Stomach smooth muscle (tissue), 2 donors: ENCODE measurements around the gene LNX1.
"Not testable (repeated sequence)": the region's sequence is repeated elsewhere in the genome, so short reads cannot be mapped to it uniquely, and the experiment has no call there.

Source experiments
- H3K27ac ChIP-seq: one replicate; pipeline ENCODE4 v1.7.0; 2013; ENCODE audit warnings: mild to moderate bottlenecking, low read length, inconsistent platforms
- H3K27me3 ChIP-seq, 2 donors: one replicate each; pipeline ENCODE4 v1.7.0; 2013; ENCODE audit warnings: low read length in 2 of 2; ENCODE audit not compliant: insufficient read depth in 2 of 2, control insufficient read depth in 1 of 2
- H3K36me3 ChIP-seq, 2 donors: one replicate each; pipeline ENCODE4 v1.7.0; 2013; ENCODE audit warnings: low read length in 2 of 2; ENCODE audit not compliant: control insufficient read depth in 2 of 2, insufficient read depth in 2 of 2
- H3K4me1 ChIP-seq: one replicate; pipeline ENCODE4 v1.7.0; 2013; ENCODE audit warnings: low read length; ENCODE audit not compliant: control insufficient read depth, insufficient read depth
- H3K4me3 ChIP-seq, 2 donors: one replicate each; pipeline ENCODE4 v1.7.0; 2013; ENCODE audit warnings: low read length in 2 of 2
- H3K9ac ChIP-seq, 2 donors: one replicate each; pipeline ENCODE4 v1.7.0; 2013; ENCODE audit warnings: low read length in 2 of 2, mild to moderate bottlenecking in 1 of 2
- H3K9me3 ChIP-seq, 2 donors: one replicate each; pipeline ENCODE4 v1.7.0; 2013; ENCODE audit warnings: low read length in 2 of 2; ENCODE audit not compliant: control insufficient read depth in 2 of 2
- donor health status: healthy.
- donor health status: Pancreatic carcinoma.

The LNX1 gene

DNA sequence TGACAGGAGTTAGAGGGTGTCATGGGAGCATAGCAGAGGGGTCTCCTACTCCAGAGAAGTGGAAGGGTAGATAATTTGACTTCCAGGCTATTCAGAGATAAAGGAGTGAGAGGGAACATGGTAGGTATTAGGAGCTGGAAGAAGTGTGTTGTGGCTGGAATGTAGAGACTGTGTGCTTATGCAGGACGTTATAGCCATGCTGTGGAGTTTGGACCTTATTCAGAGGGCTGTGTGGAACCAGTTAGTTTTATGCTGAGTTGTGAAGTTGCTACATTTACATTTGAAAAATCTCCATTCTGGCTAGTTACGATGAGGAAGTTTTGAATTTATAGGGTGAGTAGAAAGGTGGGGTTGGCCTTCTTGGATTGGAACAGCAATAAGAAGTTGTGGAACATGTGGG is 146.3 kb downstream of the LNX1 start:
- Histone ChIP-seq H3K27ac (no peak overlapping the region), H3K9ac (no peak overlapping the region), H3K36me3 (peaks cover 12 to 18% of the 10 kb centered on the region in 2 donors), H3K27me3 (no peaks in the 10 kb centered on the region), H3K4me1 (no peaks in the 10 kb centered on the region), H3K4me3 (no peak overlapping the region), H3K9me3 (no peaks in the 10 kb centered on the region)

- no peak overlapping the region for H3K27ac ChIP-seq
- no peaks in the 10 kb centered on the region for H3K9me3 ChIP-seq
- peaks cover 12 to 20% of the 10 kb centered on the region in 2 donors for H3K36me3 ChIP-seq
- H3K4me1 ChIP-seq = no peaks in the 10 kb centered on the region
- no peaks in the 10 kb centered on the region for H3K27me3 ChIP-seq
- H3K4me3 ChIP-seq = no peak overlapping the region
- H3K9ac ChIP-seq = no peak overlapping the region
Observed at GRCh38 chr4:53441564-53441963, 149.7 kb downstream of the LNX1 start.

DNA sequence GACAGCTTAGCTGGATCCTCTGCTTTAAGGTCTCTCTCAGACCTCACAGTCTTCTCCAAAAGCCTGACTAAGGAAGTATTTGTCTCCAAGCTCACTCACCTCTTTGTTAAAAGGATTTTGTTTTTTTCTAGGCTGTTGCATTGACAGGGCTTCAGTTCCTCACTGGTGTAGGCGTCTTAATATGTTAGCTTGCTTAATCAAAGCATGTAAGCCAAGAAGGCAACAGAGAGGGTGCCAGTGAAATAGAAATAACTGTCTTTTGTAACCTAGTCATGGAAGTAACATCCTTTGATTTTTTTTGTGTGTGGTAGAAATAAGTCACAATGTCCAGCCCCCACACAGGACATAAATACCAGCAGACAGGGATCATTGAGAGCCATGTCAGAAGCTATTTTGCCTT is 155.0 kb downstream of the LNX1 start:
- H3K36me3 ChIP-seq = peaks cover 2 to 5% of the 10 kb centered on the region in 2 donors
- no peak overlapping the region for H3K4me3 ChIP-seq
- H3K27ac ChIP-seq = no peak overlapping the region
- no peaks in the 10 kb centered on the region for H3K27me3 ChIP-seq
- H3K9ac ChIP-seq = no peak overlapping the region
- no peaks in the 10 kb centered on the region for H3K9me3 ChIP-seq
- no peaks in the 10 kb centered on the region for H3K4me1 ChIP-seq

GRCh38 chr4:53432528-53433424 is 158.5 kb downstream of the LNX1 start:
- H3K36me3 ChIP-seq = peaks cover 6 to 9% of the 10 kb centered on the region in 2 donors

GRCh38 chr4:53431052-53431451 is 160.2 kb downstream of the LNX1 start:
- Histone ChIP-seq H3K27ac (no peak overlapping the region), H3K4me1 (no peaks in the 10 kb centered on the region), H3K9me3 (no peaks in the 10 kb centered on the region), H3K27me3 (no peaks in the 10 kb centered on the region), H3K9ac (no peak overlapping the region), H3K36me3 (peaks cover 6 to 9% of the 10 kb centered on the region in 2 donors), H3K4me3 (no peak overlapping the region)

More at GRCh38 chr4:53432528-53433424, 158.5 kb downstream of the LNX1 start:
- Histone ChIP-seq H3K27me3 (no peaks in the 10 kb centered on the region), H3K9me3 (no peaks in the 10 kb centered on the region), H3K27ac (no peak overlapping the region), H3K9ac (no peak overlapping the region), H3K4me3 (no peak overlapping the region), H3K4me1 (no peaks in the 10 kb centered on the region)

DNA sequence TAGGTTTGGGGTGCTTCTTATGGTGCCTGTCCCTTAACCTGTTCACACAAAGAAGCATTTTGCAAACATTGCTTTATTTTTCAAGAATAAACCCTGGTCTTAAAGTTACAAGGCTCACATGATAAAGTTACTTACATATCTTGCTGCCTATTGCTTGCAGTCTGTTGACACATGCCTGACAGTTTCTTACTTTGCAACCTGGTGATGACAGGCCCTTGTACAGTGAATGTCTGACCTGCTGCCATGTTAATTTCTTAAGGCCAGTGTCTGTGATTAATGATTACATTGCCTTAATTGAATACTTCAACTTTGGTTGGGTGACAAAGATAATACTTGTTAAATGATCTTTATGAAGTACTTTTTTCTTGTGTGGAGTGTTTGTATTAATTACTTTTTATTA is 163.9 kb downstream of the LNX1 start:
- no peak overlapping the region for H3K9ac ChIP-seq
- peaks cover 6 to 9% of the 10 kb centered on the region in 2 donors for H3K36me3 ChIP-seq
- H3K27ac ChIP-seq = no peak overlapping the region
- no peak overlapping the region for H3K4me3 ChIP-seq
- no peaks in the 10 kb centered on the region for H3K9me3 ChIP-seq
- no peaks in the 10 kb centered on the region for H3K27me3 ChIP-seq
- no peaks in the 10 kb centered on the region for H3K4me1 ChIP-seq

GRCh38 chr4:53424280-53424679 is 167.0 kb downstream of the LNX1 start:
- no peak overlapping the region for H3K4me3 ChIP-seq
- no peak overlapping the region for H3K27ac ChIP-seq
- no peaks in the 10 kb centered on the region for H3K4me1 ChIP-seq
- H3K9ac ChIP-seq = no peak overlapping the region
- H3K27me3 ChIP-seq = no peaks in the 10 kb centered on the region
- no peaks in the 10 kb centered on the region for H3K9me3 ChIP-seq
- peaks cover 4 to 5% of the 10 kb centered on the region in 2 donors for H3K36me3 ChIP-seq

- no peaks in the 10 kb centered on the region for H3K36me3 ChIP-seq
- H3K9me3 ChIP-seq = no peaks in the 10 kb centered on the region
- no peak overlapping the region for H3K9ac ChIP-seq
- H3K27ac ChIP-seq = no peak overlapping the region
- H3K4me1 ChIP-seq = no peaks in the 10 kb centered on the region
- H3K4me3 ChIP-seq = no peak overlapping the region
- no peaks in the 10 kb centered on the region for H3K27me3 ChIP-seq
Observed at GRCh38 chr4:53422367-53422766, 168.9 kb downstream of the LNX1 start.

GRCh38 chr4:53421791-53422190 is 169.5 kb downstream of the LNX1 start:
- no peak overlapping the region for H3K9ac ChIP-seq
- no peaks in the 10 kb centered on the region for H3K9me3 ChIP-seq
- H3K4me1 ChIP-seq = no peaks in the 10 kb centered on the region
- H3K4me3 ChIP-seq = no peak overlapping the region
- H3K27me3 ChIP-seq = no peaks in the 10 kb centered on the region
- no peak overlapping the region for H3K27ac ChIP-seq
- no peaks in the 10 kb centered on the region for H3K36me3 ChIP-seq

DNA sequence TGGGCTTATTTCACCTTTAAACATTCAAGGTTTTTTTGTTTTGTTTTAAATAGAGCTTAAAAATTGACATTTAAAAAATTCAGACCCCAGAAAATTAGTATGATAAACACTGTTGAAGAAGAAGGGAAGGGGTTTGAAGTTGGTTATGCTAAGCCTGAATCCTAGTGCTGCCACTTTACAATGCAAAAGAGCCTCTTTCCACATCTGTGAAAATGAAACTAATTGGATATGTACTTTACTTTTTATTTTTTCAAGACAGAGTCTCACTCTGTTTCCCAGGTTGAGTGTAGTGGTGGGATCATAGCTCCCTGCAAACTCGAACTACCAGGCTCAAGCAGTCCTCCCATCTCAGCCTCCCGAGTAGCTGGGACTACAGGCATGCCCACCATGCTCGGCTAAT is 172.1 kb downstream of the LNX1 start:
- Histone ChIP-seq H3K9ac (no peak overlapping the region), H3K9me3 (no peaks in the 10 kb centered on the region), H3K27ac (no peak overlapping the region), H3K36me3 (no peaks in the 10 kb centered on the region), H3K27me3 (no peaks in the 10 kb centered on the region), H3K4me3 (no peak overlapping the region), H3K4me1 (no peaks in the 10 kb centered on the region)

- not testable (repeated sequence) for H3K27ac ChIP-seq, H3K9me3 ChIP-seq, H3K9ac ChIP-seq, H3K27me3 ChIP-seq, H3K36me3 ChIP-seq, H3K4me3 ChIP-seq, H3K4me1 ChIP-seq
Observed at GRCh38 chr4:53409479-53409878, 181.8 kb downstream of the LNX1 start.
